ENCODE results near the gene PIP5K1B. TPM values are rescaled to one million over a fixed set of nuclear protein-coding genes. Genes with fewer than 3 reads are reported as not detected.

Gene PIP5K1B
- total and polyA plus RNA-seq, 2 donors (not counting 3 experiments of a cell fraction or from before 2014, with no cell fraction given), result 0.27 TPM; not detected in 1

GRCh38 chr9:68975365-68976043 lies 270.5 kb downstream of the PIP5K1B start:
- Histone ChIP-seq H3K9ac (replicated peaks; ENCODE audit: extremely low read depth, insufficient read depth, low read length) (no peak overlapping the region), H2AFZ (ENCODE audit: low read depth, low read length) (no peak overlapping the region), H3K4me1 (ENCODE audit: control insufficient read depth, extremely low read depth, insufficient read depth, low read length) (no peaks in the 10 kb centered on the region), H3K27me3 (ENCODE audit: control insufficient read depth in 2 of 2, insufficient read depth in 2 of 2, low read length in 2 of 2) (no peaks in the 10 kb centered on the region), H4K20me1 (replicated peaks; ENCODE audit: control insufficient read depth, extremely low read depth, insufficient read depth, low read length) (no peaks in the 10 kb centered on the region), H3K9me1 (replicated peaks; ENCODE audit: control insufficient read depth, extremely low read depth, insufficient read depth, low read length) (no peaks in the 10 kb centered on the region), H3K36me3 (ENCODE audit: control insufficient read depth in 2 of 2, extremely low read depth in 1 of 2, insufficient read depth in 2 of 2, low read length in 2 of 2) (no peaks in the 10 kb centered on the region), H3K79me2 (ENCODE audit: control insufficient read depth, insufficient read depth, low read length) (no peaks in the 10 kb centered on the region), H3K9me3 (replicated peaks; ENCODE audit: control insufficient read depth, insufficient read depth, low read length) (no peaks in the 10 kb centered on the region), H3K4me3 (replicated peaks in 1 of 3; ENCODE audit: insufficient read depth in 1 of 3, low read depth in 1 of 3, low read length in 3 of 3) (no peak overlapping the region), H3K4me2 (ENCODE audit: insufficient read depth, low read length) (no peak overlapping the region), H3K27ac (ENCODE audit: insufficient read depth, low read depth, low read length) (no peak overlapping the region)
- DNase-seq (ENCODE audit: low read depth, low spot score) (no peak), FAIRE-seq (no peak)
- BruUV-seq (replicated peaks), result no TSS peak
- dilution Hi-C loops (cut with MboI; ENCODE audit: extremely low pct_ligation_motif_present, low sequenced_read_pairs), result no loop called here
- no peak for TF ChIP-seq MYC (IDR thresholded peaks at IDR 0.05; ENCODE audit: low read depth, low read length)
- no peak for TF ChIP-seq CTCF (IDR thresholded peaks at IDR 0.05; ENCODE audit: extremely low read depth in 1 of 2, insufficient read depth in 1 of 2, low read depth in 1 of 2, low read length in 2 of 2)
- no peak for TF ChIP-seq FOS (IDR thresholded peaks at IDR 0.05; ENCODE audit: borderline replicate concordance, insufficient read depth, low read length)
- TF ChIP-seq POLR2A (IDR thresholded peaks at IDR 0.05; ENCODE audit: low read depth, low read length), result no peak
- TF ChIP-seq GATA2 (IDR thresholded peaks at IDR 0.05; ENCODE audit: insufficient read depth, insufficient read length, low read depth, low read length), result no peak
- no peak for TF ChIP-seq EZH2 (IDR thresholded peaks at IDR 0.05; ENCODE audit: borderline replicate concordance, low read depth, low read length, severe bottlenecking)
- TF ChIP-seq, protein P1, sequence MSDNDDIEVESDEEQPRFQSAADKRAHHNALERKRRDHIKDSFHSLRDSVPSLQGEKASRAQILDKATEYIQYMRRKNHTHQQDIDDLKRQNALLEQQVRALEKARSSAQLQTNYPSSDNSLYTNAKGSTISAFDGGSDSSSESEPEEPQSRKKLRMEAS (IDR thresholded peaks at IDR 0.05; ENCODE audit: insufficient read depth, insufficient read length), result no peak
- TF ChIP-seq POLR2AphosphoS5 (IDR thresholded peaks at IDR 0.05; ENCODE audit: insufficient read depth, low read depth, low read length), result no peak
- no peak for TF ChIP-seq JUN (IDR thresholded peaks at IDR 0.05; ENCODE audit: borderline replicate concordance, insufficient read depth, insufficient read length, low read depth)
- ChIA-PET CTCF (interaction anchor here (1.3 to 1.7 kb wide), 2 partner anchors 12 to 24 kb away, joined by 3 to 5 read pairs; no protein-coding TSS in a partner anchor), POLR2A (no interaction called here)
- intact Hi-C loops (cut with micrococcal nuclease), result no loop called here
